NCI-H187 (cell line): Measurements from ENCODE around the gene RNASE3.
"Not testable (repeated sequence)": the region's sequence is repeated elsewhere in the genome, so short reads cannot be mapped to it uniquely, and the experiment has no call there.

Experiments used
- DNase-seq, 2 experiments: peaks; one replicate each; lab custom pipeline; 2025; lab: John Stamatoyannopoulos, UW

The RNASE3 gene

DNA sequence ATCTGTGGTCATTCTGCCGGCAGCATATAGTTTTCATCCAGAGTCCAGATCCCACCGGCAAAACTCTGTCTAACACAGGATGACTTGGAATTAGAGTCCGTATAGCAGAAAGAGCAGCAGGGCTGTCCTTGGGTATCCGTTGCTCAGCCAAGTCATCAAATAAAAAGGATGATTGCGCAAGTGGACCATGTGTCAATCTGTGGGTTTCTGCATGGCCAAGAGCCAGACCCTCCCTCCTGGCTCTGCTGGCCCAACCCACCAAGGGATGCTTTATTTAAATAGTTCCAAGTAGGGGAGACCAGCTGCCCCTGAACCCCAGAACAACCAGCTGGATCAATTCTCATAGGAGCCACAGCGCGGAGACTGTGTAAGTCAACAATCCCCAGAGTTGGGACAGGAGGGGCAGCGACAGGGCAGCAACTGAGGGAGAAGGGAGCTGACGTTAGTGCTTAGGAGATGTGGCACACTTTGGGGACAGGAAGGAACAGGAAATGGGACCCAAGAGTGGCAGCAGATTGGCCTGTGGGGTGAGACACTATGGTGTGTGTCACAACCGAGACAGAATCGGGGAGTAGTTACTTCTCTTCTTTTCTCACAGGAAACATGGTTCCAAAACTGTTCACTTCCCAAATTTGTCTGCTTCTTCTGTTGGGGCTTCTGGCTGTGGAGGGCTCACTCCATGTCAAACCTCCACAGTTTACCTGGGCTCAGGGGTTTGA, 28.0 kb downstream of the RNASE3 start:
- not testable (repeated sequence) for DNase-seq

DNA sequence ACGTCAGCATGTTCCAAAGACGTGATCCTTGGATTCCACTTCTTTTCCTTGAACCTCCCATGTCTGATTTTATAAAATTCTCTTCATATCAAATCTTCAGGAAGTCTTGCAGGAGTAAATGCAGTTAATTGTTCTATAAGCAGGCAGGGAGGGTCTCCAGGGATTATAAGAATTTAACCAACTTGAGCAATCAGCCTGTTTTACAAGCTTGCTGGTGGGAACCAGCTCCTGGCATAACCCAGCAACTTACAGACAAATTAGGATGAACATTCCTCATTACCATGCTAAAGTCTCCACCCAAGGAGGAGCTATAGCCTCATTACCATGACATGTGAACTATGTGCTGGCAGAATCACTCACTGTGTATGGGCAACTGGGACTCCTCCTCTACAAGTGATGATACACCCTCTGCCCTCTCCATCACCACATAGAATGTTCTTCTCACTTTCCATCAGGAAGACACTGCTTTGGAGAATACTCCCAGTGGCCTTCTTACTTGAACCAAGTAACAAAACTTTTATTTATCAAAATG, 32.6 kb downstream of the RNASE3 start:
- DNase-seq: not testable (repeated sequence)

DNA sequence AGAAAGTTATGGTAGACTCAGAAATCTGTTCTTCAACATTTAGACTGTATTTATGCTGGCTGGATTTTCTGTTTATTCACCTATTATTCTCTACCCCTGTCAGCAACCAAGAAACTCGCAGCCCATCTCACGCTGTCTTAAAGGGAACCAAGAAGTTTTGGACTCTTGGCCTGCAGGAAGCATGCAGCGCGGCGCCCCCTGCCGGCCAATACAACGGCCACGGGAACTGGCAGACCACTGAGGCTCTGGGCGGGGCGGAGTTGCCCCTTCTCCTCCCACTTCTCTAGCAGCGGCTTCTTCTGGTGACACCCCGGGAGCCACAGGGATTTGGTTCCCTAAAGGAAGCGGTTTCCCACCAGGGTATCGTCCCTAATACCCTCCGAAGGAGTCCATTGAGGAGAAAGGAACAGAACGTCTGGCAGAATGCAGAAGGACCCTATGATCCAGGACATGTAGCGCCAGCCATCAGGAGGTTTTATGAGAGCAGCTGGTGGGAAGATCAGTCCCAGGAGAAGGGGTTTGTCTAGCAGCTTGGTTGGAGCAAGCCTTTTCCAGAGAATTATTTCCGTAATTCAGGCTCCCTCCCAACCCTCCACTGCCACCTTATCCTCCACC, 43.1 kb downstream of the RNASE3 start:
- DNase-seq: no peak

DNA sequence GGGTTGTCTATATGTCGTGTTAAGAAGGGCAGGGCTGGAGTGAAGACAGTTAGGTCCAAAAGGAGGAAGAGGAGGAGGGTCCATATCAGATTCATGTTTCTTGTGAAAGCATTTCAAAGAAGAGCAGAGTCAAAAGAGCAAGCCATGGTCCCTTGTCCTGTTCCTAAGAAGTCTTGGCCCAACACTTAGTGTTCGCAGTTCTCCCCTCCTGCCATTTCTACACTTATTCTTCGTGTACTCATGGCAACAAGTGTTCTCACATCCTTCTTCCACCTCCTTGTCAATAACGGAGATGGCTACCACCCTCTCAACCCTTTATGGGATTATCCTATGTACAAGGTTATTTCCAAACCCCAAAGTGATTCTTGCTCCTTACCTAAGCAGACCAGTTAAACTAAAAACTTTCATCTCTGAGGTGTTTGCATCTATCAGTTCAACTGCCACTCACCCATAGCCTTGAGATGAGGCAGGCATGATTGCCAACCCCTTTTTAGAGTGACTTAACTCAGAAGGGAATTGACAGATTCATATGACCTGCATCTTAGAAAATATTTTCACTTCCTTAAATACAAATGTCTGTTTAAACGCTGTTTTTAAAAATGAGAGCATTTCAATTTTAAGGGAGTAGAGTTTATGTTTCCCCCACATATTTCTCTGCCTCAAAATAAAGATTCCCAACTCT, 44.3 kb downstream of the RNASE3 start:
- DNase-seq: no peak
